Measurements from ENCODE around the gene TIGD3.

DNA sequence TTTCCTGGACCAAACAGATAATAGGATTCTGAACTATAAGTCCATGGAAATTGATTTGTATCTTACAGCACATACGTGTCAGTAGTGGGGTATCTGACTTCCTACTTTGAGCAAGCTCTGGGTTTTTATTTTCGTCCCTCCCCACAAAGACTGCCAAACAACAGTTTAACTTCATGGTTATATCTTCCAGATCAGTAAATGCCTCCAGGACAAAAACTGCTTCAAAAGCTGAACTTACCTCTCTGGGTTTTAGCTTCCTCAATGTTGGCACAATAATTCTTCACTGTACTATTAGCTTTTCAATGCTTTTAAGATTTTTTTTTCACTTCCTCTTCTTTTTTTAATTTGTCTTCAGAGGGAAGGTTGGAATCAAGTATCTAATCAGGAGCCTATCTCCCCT lies 25.1 kb upstream of the TIGD3 start:
- no peak for TF ChIP-seq RAD21 (IDR thresholded peaks at IDR 0.05; ENCODE audit: low read depth)
- TF ChIP-seq EP300 (IDR thresholded peaks at IDR 0.05; ENCODE audit: borderline replicate concordance), result no peak
- no peak for TF ChIP-seq YY1 (IDR thresholded peaks at IDR 0.05; ENCODE audit: low read depth)
- TF ChIP-seq NFIC (IDR thresholded peaks at IDR 0.05), result no peak
- no peak for TF ChIP-seq MAX (IDR thresholded peaks at IDR 0.05)
- TF ChIP-seq TAF1 (IDR thresholded peaks at IDR 0.05; ENCODE audit: low read depth), result no peak
- TF ChIP-seq, protein P1, sequence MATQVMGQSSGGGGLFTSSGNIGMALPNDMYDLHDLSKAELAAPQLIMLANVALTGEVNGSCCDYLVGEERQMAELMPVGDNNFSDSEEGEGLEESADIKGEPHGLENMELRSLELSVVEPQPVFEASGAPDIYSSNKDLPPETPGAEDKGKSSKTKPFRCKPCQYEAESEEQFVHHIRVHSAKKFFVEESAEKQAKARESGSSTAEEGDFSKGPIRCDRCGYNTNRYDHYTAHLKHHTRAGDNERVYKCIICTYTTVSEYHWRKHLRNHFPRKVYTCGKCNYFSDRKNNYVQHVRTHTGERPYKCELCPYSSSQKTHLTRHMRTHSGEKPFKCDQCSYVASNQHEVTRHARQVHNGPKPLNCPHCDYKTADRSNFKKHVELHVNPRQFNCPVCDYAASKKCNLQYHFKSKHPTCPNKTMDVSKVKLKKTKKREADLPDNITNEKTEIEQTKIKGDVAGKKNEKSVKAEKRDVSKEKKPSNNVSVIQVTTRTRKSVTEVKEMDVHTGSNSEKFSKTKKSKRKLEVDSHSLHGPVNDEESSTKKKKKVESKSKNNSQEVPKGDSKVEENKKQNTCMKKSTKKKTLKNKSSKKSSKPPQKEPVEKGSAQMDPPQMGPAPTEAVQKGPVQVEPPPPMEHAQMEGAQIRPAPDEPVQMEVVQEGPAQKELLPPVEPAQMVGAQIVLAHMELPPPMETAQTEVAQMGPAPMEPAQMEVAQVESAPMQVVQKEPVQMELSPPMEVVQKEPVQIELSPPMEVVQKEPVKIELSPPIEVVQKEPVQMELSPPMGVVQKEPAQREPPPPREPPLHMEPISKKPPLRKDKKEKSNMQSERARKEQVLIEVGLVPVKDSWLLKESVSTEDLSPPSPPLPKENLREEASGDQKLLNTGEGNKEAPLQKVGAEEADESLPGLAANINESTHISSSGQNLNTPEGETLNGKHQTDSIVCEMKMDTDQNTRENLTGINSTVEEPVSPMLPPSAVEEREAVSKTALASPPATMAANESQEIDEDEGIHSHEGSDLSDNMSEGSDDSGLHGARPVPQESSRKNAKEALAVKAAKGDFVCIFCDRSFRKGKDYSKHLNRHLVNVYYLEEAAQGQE (IDR thresholded peaks at IDR 0.05; ENCODE audit: low read depth), result no peak
- no peak for TF ChIP-seq CEBPB (IDR thresholded peaks at IDR 0.05)
- no peak for TF ChIP-seq EGR1 (IDR thresholded peaks at IDR 0.05)
- no peak for TF ChIP-seq FOXM1 (IDR thresholded peaks at IDR 0.05; ENCODE audit: borderline replicate concordance, low read depth)
- TF ChIP-seq, protein P2, sequence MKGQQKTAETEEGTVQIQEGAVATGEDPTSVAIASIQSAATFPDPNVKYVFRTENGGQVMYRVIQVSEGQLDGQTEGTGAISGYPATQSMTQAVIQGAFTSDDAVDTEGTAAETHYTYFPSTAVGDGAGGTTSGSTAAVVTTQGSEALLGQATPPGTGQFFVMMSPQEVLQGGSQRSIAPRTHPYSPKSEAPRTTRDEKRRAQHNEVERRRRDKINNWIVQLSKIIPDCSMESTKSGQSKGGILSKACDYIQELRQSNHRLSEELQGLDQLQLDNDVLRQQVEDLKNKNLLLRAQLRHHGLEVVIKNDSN (IDR thresholded peaks at IDR 0.05), result no peak
- TF ChIP-seq TCF12 (IDR thresholded peaks at IDR 0.05; ENCODE audit: low read depth), result no peak
- no peak for TF ChIP-seq TEAD4 (IDR thresholded peaks at IDR 0.05)
- TF ChIP-seq ZBTB7A (IDR thresholded peaks at IDR 0.05; ENCODE audit: low read depth), result no peak
